ENCODE measurements around the gene TRPC6.
A peak's percentile ranks its signal among the peaks of the same experiment; 100 is the strongest.

The TRPC6 gene

GRCh38 chr11:101552888-101553287 is 30.9 kb downstream of the TRPC6 start:
- H3K9me3 ChIP-seq (ENCODE audit: control insufficient read depth, insufficient read depth, low read length), result peaks cover 13% of the 10 kb centered on the region; the same call in 1 of the 2 replicates

GRCh38 chr11:101528541-101528940 is 55.3 kb downstream of the TRPC6 start:
- Histone ChIP-seq H3K4me1 (ENCODE audit: control insufficient read depth, low read length) (peaks cover 20% of the 10 kb centered on the region), H3K4me2 (ENCODE audit: low read length) (no peak overlapping the region), H3K79me2 (ENCODE audit: control insufficient read depth, low read length) (no peaks in the 10 kb centered on the region), H3K27ac (ENCODE audit: low read depth, low read length) (no peak overlapping the region), H3K4me3 (ENCODE audit: low read length) (no peak overlapping the region), H4K20me1 (ENCODE audit: control insufficient read depth, insufficient read depth, low read depth, low read length) (no peaks in the 10 kb centered on the region), H3K9me2 (replicated peaks; ENCODE audit: control insufficient read depth, low read length) (no peaks in the 10 kb centered on the region), H3K27me3 (ENCODE audit: control insufficient read depth, low read length) (no peaks in the 10 kb centered on the region), H3K36me3 (ENCODE audit: control insufficient read depth, low read length) (no peaks in the 10 kb centered on the region), H3F3A (ENCODE audit: control insufficient read depth, insufficient read depth) (no peaks in the 10 kb centered on the region), H3K9me3 (ENCODE audit: control insufficient read depth, insufficient read depth, low read length) (no peaks in the 10 kb centered on the region)
- TF ChIP-seq CTCF (IDR thresholded peaks at IDR 0.05; ENCODE audit: low read depth, low read length, poor library complexity, severe bottlenecking) (no peak), EZH2phosphoT487 (IDR thresholded peaks at IDR 0.05; ENCODE audit: borderline replicate concordance, low read length) (no peak)

More at GRCh38 chr11:101552888-101553287, 30.9 kb downstream of the TRPC6 start:
- H3K27me3 ChIP-seq (ENCODE audit: control insufficient read depth, low read length), result no peaks in the 10 kb centered on the region
- H3K4me1 ChIP-seq (ENCODE audit: control insufficient read depth, low read length), result peaks cover 48% of the 10 kb centered on the region
- H3F3A ChIP-seq (ENCODE audit: control insufficient read depth, insufficient read depth), result peaks cover 9% of the 10 kb centered on the region
- H3K4me3 ChIP-seq (ENCODE audit: low read length), result peak overlapping the region; percentile 54
- no peaks in the 10 kb centered on the region for H3K79me2 ChIP-seq (ENCODE audit: control insufficient read depth, low read length)
- H3K27ac ChIP-seq (ENCODE audit: low read depth, low read length), result peak overlapping the region; percentile 95
- TF ChIP-seq EZH2phosphoT487 (IDR thresholded peaks at IDR 0.05; ENCODE audit: borderline replicate concordance, low read length) (no peak), CTCF (IDR thresholded peaks at IDR 0.05; ENCODE audit: low read depth, low read length, poor library complexity, severe bottlenecking) (no peak)
- no peaks in the 10 kb centered on the region for H3K9me2 ChIP-seq (replicated peaks; ENCODE audit: control insufficient read depth, low read length)
- no peaks in the 10 kb centered on the region for H4K20me1 ChIP-seq (ENCODE audit: control insufficient read depth, insufficient read depth, low read depth, low read length)
- peak overlapping the region; percentile 62 for H3K4me2 ChIP-seq (ENCODE audit: low read length)
- peaks cover 32% of the 10 kb centered on the region for H3K36me3 ChIP-seq (ENCODE audit: control insufficient read depth, low read length)

DNA sequence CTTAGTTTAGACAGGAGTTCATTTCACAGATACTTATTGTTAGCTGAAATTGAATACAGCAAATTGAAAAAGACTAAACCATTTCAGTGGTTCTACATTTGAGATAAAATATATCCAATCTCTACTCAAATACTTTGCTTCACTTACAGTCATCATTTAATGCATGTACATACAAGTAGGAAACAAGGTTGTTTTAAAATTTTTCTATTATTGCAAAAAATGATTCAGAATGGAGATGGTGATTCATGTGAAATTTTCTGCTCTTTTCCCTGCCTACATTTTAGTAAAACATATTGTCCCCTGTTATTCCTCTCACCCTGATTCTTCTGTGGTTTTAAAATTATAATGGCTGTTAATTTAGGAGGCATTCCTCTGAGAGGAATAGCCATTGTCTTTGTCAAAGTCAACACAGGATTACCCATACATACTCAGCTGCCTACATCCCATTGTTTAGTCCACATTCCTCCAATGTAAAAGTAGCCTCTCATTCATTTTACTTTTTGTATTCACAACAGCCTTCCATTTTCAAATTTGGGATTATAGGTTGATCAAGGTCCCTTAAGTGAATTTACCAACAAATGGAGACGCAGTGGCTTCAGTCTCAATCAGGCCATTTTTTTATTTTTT is 60.1 kb downstream of the TRPC6 start:
- Histone ChIP-seq H3K9me3 (ENCODE audit: control insufficient read depth, insufficient read depth, low read length) (peaks cover 14% of the 10 kb centered on the region; the same call in 1 of the 2 replicates), H3K4me3 (ENCODE audit: low read length) (no peak overlapping the region), H3K9me2 (replicated peaks; ENCODE audit: control insufficient read depth, low read length) (no peaks in the 10 kb centered on the region), H3K36me3 (ENCODE audit: control insufficient read depth, low read length) (no peaks in the 10 kb centered on the region), H3K4me2 (ENCODE audit: low read length) (no peak overlapping the region), H3K27me3 (ENCODE audit: control insufficient read depth, low read length) (no peaks in the 10 kb centered on the region), H3K79me2 (ENCODE audit: control insufficient read depth, low read length) (no peaks in the 10 kb centered on the region), H3K27ac (ENCODE audit: low read depth, low read length) (no peak overlapping the region), H3K4me1 (ENCODE audit: control insufficient read depth, low read length) (peaks cover 28% of the 10 kb centered on the region), H4K20me1 (ENCODE audit: control insufficient read depth, insufficient read depth, low read depth, low read length) (no peaks in the 10 kb centered on the region), H3F3A (ENCODE audit: control insufficient read depth, insufficient read depth) (peaks cover 2% of the 10 kb centered on the region; the same call in 1 of the 2 replicates)
- TF ChIP-seq EZH2phosphoT487 (IDR thresholded peaks at IDR 0.05; ENCODE audit: borderline replicate concordance, low read length), result no peak
- TF ChIP-seq CTCF (IDR thresholded peaks at IDR 0.05; ENCODE audit: low read depth, low read length, poor library complexity, severe bottlenecking), result no peak
